Measurements from ENCODE around the gene GADD45GIP1. TPM values are rescaled to one million over a fixed set of nuclear protein-coding genes. Genes with fewer than 3 reads are reported as not detected.

Gene GADD45GIP1
- total RNA-seq, 1 experiment from 2014 or later: 36.7 TPM

GRCh38 chr19:12948612-12949362, 8.2 kb downstream of the GADD45GIP1 start:
- CTCF ChIA-PET: no interaction called here
- no TSS peak for BruUV-seq (replicated peaks)

More at GRCh38 chr19:12948612-12949362, 8.2 kb downstream of the GADD45GIP1 start:
- ATAC-seq (no peak), DNase-seq (ENCODE audit: low read depth, low spot score) (no peak)
- POLR2A ChIA-PET: no interaction called here
- intact Hi-C loops (cut with micrococcal nuclease; ENCODE audit: unreplicated experiment): no loop called here
- H3K4me3 ChIP-seq (ENCODE audit: low read depth in 2 of 2, low read length in 2 of 2): no peak overlapping the region
- H3K9me3 ChIP-seq (ENCODE audit: control insufficient read depth, insufficient read depth, low read depth, low read length): no peaks in the 10 kb centered on the region
- peaks cover 25% of the 10 kb centered on the region for H3K4me1 ChIP-seq (ENCODE audit: control insufficient read depth, insufficient read depth, low read length)
- no peak overlapping the region for H3K27ac ChIP-seq (ENCODE audit: low read length)
- peaks cover 13% of the 10 kb centered on the region for H3K36me3 ChIP-seq (ENCODE audit: control insufficient read depth, insufficient read depth, low read length)
- in situ Hi-C loops (cut with HindIII; ENCODE audit: low pct_unique_long_range_greater_than_20kb, low sequenced_read_pairs): no loop called here
- TF ChIP-seq TCF7L2 (IDR thresholded peaks at IDR 0.05; ENCODE audit: low read depth, low read length) (no peak), POLR2AphosphoS5 (IDR thresholded peaks at IDR 0.05; ENCODE audit: low read depth, low read length) (no peak), CTCF (IDR thresholded peaks at IDR 0.05) (no peak), REST (IDR thresholded peaks at IDR 0.05; ENCODE audit: insufficient read depth in 1 of 2, low read depth in 2 of 2, low read length in 1 of 2) (no peak), SIN3A (IDR thresholded peaks at IDR 0.05; ENCODE audit: borderline replicate concordance, insufficient read depth, low read depth, low read length) (no peak)
- H3K27me3 ChIP-seq (ENCODE audit: control insufficient read depth, insufficient read depth, low read length): no peaks in the 10 kb centered on the region

All from Panc1 (cell line).